H7 (cell line): Measurements from ENCODE around the gene EFHD1. TPM values are rescaled to one million over a fixed set of nuclear protein-coding genes. Genes with fewer than 3 reads are reported as not detected.
A peak's percentile ranks its signal among the peaks of the same experiment; 100 is the strongest.

Experiments
- DNase-seq: peaks from one replicate; pipeline ENCODE4 v3.0.0; 2012
- H3K27me3 ChIP-seq: 2 replicates; pipeline ENCODE4 v1.6.0; 2011; ENCODE audit warnings: mild to moderate bottlenecking, low read length; ENCODE audit not compliant: control insufficient read depth, insufficient read depth
- H3K36me3 ChIP-seq: replicated peaks from 2 replicates; pipeline ENCODE4 v1.5.1; 2011; ENCODE audit warnings: low read length; ENCODE audit not compliant: control insufficient read depth, insufficient read depth
- H3K4me3 ChIP-seq: 2 replicates; pipeline ENCODE4 v1.5.1; 2011; ENCODE audit warnings: low read depth, mild to moderate bottlenecking, control low read depth, low read length, moderate library complexity; ENCODE audit not compliant: insufficient read depth
- total RNA-seq: library from RNA; depleted of rRNA; stranded (reverse); fragments of >200 nt; shearing (Covaris generic); gene quantifications from 2 replicates; pipeline ENCODE4 v1.2.3, GENCODE V29; 2014

Gene EFHD1
- total RNA-seq, 1 experiment from 2014 or later = 3.8 TPM

- peak; percentile 30 for DNase-seq
- Histone ChIP-seq H3K27me3 (no peaks in the 10 kb centered on the region), H3K4me3 (no peak overlapping the region), H3K36me3 (no peaks in the 10 kb centered on the region)
Observed at GRCh38 chr2:232653441-232653840, 20.0 kb downstream of the EFHD1 start.

GRCh38 chr2:232655392-232655791 is 22.0 kb downstream of the EFHD1 start:
- H3K27me3 ChIP-seq = no peaks in the 10 kb centered on the region
- peak; percentile 19 for DNase-seq
- H3K4me3 ChIP-seq = no peak overlapping the region
- no peaks in the 10 kb centered on the region for H3K36me3 ChIP-seq

GRCh38 chr2:232658217-232658785 is 24.9 kb downstream of the EFHD1 start:
- no peak overlapping the region for H3K4me3 ChIP-seq
- H3K27me3 ChIP-seq = no peaks in the 10 kb centered on the region
- peak; percentile 65 for DNase-seq
- no peaks in the 10 kb centered on the region for H3K36me3 ChIP-seq

DNA sequence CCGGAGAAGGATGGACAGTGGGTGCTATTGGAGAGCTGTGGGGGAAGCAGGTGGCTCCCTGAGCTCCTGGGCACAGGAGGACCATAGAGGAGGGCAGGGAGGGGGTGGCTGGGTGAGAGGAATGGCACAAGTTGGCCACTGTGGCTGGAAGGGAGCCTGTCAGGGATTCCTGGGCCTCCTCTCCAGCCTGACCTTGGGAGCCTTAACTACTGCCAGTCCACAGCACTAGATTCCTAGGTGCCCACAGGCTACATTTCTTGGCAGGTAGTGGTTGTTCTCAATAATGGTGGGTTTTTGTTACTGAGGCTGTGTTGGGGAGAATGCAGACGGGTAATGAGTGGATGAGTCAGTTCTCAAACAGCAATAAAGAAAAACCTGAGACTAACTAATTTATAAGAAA is 26.0 kb downstream of the EFHD1 start:
- no peaks in the 10 kb centered on the region for H3K27me3 ChIP-seq
- no peak for DNase-seq
- no peak overlapping the region for H3K4me3 ChIP-seq
- no peaks in the 10 kb centered on the region for H3K36me3 ChIP-seq

- H3K27me3 ChIP-seq = no peaks in the 10 kb centered on the region
- H3K4me3 ChIP-seq = no peak overlapping the region
Observed at GRCh38 chr2:232662486-232663260, 29.3 kb downstream of the EFHD1 start.

DNA sequence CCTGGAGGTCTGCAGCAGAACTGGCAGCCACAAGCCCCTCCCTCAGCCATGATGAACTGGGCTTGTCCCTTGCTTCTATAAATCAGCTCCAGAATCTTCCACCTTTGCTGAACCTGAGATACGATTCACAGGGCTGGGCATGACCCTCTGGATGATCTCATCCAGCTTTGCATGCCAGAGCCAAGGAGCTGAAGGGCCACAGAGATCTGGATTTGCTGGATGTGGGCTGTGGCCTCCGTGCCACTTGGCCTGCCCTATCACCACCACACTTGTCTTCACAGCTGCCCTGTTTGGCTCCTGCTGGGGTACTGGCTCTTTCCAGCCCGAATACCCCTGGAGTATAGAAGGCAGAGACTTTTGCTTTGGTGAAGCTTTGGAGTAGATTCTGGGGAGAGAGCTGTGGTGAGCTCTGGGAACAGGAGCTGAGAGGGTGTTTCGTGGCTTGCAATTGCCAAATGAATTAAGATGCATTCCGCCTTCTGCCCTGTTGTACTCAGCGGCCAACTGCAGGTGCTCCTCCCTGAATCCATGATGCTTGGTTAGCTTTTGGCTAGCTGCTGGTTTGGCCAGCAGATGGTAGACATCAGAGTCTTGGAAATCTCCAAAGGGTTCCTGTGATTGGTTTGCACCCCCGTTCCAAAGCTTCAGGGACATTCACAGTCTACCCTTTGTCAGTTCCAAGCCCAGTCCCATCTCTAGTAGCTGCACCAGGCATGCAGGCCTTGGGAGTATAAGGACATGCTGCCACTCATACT is 32.8 kb downstream of the EFHD1 start:
- Histone ChIP-seq H3K27me3 (no peaks in the 10 kb centered on the region), H3K4me3 (no peak overlapping the region), H3K36me3 (no peaks in the 10 kb centered on the region)
- DNase-seq = no peak

More at GRCh38 chr2:232662486-232663260, 29.3 kb downstream of the EFHD1 start:
- DNase-seq = no peak
- no peaks in the 10 kb centered on the region for H3K36me3 ChIP-seq

- Histone ChIP-seq H3K36me3 (no peaks in the 10 kb centered on the region), H3K4me3 (no peak overlapping the region), H3K27me3 (no peaks in the 10 kb centered on the region)
- peak; percentile 17 for DNase-seq
Observed at GRCh38 chr2:232667989-232668583, 34.7 kb downstream of the EFHD1 start.

DNA sequence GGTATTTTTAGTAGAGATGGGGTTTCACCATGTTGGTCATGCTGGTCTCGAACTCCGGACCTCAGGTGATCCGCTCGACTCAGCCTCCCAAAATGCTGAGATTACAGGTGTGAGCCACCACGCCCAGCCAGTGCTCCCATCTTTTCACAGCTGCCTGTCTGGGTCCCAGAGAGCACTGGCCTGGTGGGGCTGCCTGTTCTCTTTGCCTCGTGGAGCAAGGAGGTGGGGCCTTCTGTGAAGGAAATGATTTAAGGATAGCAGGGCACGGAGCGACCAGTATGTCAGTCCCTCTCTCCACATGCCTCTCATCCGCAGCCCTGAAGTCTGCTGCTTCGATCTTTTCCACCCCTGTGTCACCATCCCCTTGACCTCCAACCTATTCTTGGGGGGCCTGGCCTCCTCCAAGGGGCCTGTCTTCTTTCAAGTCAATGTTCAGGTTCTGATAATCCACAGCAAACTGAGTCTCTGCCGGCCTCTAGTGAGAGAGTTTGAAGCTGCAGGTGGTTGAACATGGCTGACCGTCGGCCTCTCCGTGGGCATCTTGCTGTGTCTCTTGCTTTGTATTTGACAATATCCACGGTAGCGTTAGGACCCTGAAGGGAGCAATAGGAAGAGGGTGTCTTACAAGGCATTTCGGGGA is 35.5 kb downstream of the EFHD1 start:
- no peak overlapping the region for H3K4me3 ChIP-seq
- H3K36me3 ChIP-seq = no peaks in the 10 kb centered on the region
- DNase-seq = peak; percentile 68
- H3K27me3 ChIP-seq = no peaks in the 10 kb centered on the region

- Histone ChIP-seq H3K4me3 (no peak overlapping the region), H3K36me3 (no peaks in the 10 kb centered on the region), H3K27me3 (no peaks in the 10 kb centered on the region)
- DNase-seq = no peak
Observed at GRCh38 chr2:232672588-232672987, 39.2 kb downstream of the EFHD1 start.

- H3K4me3 ChIP-seq = no peak overlapping the region
- H3K27me3 ChIP-seq = no peaks in the 10 kb centered on the region
- H3K36me3 ChIP-seq = no peaks in the 10 kb centered on the region
- DNase-seq = no peak
Observed at GRCh38 chr2:232674491-232674890, 41.1 kb downstream of the EFHD1 start.

GRCh38 chr2:232675381-232675780 is 42.0 kb downstream of the EFHD1 start:
- H3K4me3 ChIP-seq = no peak overlapping the region
- H3K36me3 ChIP-seq = no peaks in the 10 kb centered on the region
- no peaks in the 10 kb centered on the region for H3K27me3 ChIP-seq
- no peak for DNase-seq

GRCh38 chr2:232680006-232680405 is 46.6 kb downstream of the EFHD1 start:
- DNase-seq = no peak
- Histone ChIP-seq H3K4me3 (no peak overlapping the region), H3K36me3 (no peaks in the 10 kb centered on the region), H3K27me3 (no peaks in the 10 kb centered on the region)

DNA sequence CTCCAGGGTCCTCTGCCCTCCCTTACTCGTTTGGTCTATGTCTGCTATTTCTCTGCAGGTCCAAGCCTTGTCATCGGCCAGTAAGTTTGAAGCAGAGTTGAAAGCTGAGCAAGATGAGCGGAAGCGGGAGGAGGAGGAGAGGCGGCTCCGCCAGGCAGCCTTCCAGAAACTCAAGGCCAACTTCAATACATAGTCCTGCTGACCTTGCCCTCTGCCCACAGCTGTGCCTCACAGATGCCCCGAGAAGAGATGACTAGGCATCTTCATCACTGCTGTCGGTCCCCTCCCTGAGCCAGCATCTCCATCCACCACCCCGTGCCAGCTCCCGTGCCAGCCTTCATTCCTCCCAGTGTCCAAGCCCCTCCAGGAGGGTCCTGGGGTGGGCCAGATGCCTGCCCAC is 48.1 kb downstream of the EFHD1 start:
- no peaks in the 10 kb centered on the region for H3K27me3 ChIP-seq
- H3K4me3 ChIP-seq = no peak overlapping the region
- DNase-seq = no peak
- no peaks in the 10 kb centered on the region for H3K36me3 ChIP-seq

DNA sequence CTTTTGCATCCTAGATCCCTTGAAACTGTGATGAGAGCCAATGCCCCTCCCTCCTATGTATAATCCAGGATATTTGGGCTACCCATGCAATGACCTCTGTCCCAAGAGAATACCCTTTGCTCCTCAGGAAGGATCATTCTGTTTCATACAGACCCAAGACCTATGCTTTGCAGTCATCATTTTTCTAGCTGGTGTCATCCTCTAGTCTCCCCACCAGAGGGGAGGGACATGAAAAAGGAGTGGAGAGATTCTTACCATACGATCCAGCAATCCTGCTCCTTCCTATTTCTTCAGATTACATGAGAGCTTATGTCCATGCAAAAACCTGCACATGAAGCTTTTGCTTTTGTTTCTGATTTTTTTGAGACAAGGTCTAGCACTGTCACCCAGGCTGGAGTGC is 50.0 kb downstream of the EFHD1 start:
- Histone ChIP-seq H3K4me3 (no peak overlapping the region), H3K36me3 (no peaks in the 10 kb centered on the region), H3K27me3 (no peaks in the 10 kb centered on the region)
- no peak for DNase-seq
